Stimulated activated naive B cell treated with anti-CD40 and anti-IgM and Interleukin-4, amounts not matched to agents 10 μg/mL and 1 μg/mL and 100 μg/mL, for 72 hours (primary cell): ENCODE results near the gene TAF1B.

ENCODE experiments used
- ATAC-seq, 2 donors: fragments of 150-1000 bp; cut with Tn5 transposase; replicated peaks; 2 replicates each; pipeline ENCODE4 v1.10.0; 2021; ENCODE audit warnings: moderate library complexity in 1 of 2
- DNase-seq: peaks from one replicate; pipeline ENCODE4 v3.0.0; 2021
- H3K27ac Mint-ChIP-seq: one replicate; pipeline ENCODE4 v1.8.0; 2022; ENCODE audit warnings: mild to moderate bottlenecking, mixed read lengths
- H3K27me3 Mint-ChIP-seq, 2 donors: one replicate each; pipeline ENCODE4 v1.8.0; 2022; ENCODE audit warnings: mixed read lengths in 2 of 2
- H3K36me3 Mint-ChIP-seq, 2 donors: one replicate each; pipeline ENCODE4 v1.8.0; 2022; ENCODE audit warnings: mixed read lengths in 2 of 2, mild to moderate bottlenecking in 1 of 2
- H3K4me1 Mint-ChIP-seq, 2 donors: one replicate each; pipeline ENCODE4 v1.8.0; 2022; ENCODE audit warnings: mixed read lengths in 2 of 2, mild to moderate bottlenecking in 1 of 2
- H3K4me3 Mint-ChIP-seq, 2 donors: one replicate each; pipeline ENCODE4 v1.8.0; 2022; ENCODE audit warnings: mild to moderate bottlenecking in 2 of 2, mixed read lengths in 2 of 2, moderate library complexity in 1 of 2
- H3K9me3 Mint-ChIP-seq, 2 donors: one replicate each; pipeline ENCODE4 v1.8.0; 2022; ENCODE audit warnings: mixed read lengths in 2 of 2, mild to moderate bottlenecking in 1 of 2

Gene TAF1B

DNA sequence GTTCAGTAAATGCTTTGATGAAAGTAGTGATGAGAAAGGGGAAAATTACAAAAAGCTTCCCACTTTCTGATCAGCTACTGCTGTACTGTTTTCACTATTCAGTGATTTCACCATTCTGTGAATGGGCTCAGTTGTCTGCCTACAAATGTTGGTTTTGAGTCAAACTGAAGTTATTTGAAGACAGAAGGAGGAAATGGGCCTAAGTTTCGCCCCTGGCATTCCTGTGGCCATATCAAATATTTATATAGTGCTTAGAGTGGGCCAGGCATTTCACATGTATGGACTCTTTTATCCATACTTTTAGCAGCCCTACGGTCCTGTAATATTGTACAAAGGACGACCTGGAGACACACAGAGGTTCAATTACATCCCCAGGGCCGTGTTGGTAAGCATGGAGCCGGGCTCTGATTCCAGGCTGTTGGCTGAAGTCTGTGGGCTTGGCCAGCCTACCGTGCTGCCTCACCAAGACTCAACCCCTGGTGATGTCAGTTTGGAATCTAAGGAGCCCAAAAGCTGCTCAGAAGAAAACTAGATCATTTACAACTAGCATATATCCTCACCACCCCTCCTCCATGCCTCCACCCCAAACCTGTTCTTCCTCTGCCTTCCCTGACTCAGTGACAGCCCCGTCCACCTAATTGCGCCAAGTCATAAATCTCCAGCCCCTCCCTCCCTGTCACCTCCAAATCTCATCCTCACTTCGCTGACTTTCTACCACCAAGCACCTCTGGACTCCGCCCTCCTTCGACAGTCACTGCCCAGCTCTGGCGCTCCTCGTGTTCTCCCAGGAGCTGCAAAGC, 98.1 kb downstream of the TAF1B start:
- no peak overlapping the region for H3K27ac Mint-ChIP-seq
- ATAC-seq (no peak), DNase-seq (no peak)
- H3K27me3 Mint-ChIP-seq = peaks cover 18 to 26% of the 10 kb centered on the region in 2 donors
- H3K4me1 Mint-ChIP-seq = no peaks in the 10 kb centered on the region
- H3K36me3 Mint-ChIP-seq = peaks cover 3% of the 10 kb centered on the region in 2 donors
- no peaks in the 10 kb centered on the region for H3K9me3 Mint-ChIP-seq
- no peak overlapping the region for H3K4me3 Mint-ChIP-seq

DNA sequence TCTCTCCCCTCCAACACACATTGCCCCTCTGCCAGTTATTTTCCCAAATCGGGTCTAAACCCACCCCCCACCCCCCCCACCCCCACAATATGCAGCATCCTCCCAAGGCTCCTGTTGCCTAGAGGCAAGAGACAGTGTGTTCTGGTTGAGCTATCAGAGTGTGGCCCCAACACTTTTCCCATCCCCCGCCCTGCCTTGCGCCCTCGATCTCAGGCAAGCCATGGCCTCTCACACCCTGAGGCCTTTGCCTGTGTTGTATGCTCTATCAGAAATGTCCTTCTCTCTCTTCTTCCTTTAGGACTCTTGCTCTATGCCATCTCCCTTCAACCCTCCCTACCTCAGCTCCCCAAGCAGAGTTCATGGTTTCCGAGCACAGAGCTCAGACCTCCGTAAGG, 98.7 kb downstream of the TAF1B start:
- DNase-seq (no peak), ATAC-seq (no peak)
- H3K4me1 Mint-ChIP-seq = no peaks in the 10 kb centered on the region
- no peaks in the 10 kb centered on the region for H3K9me3 Mint-ChIP-seq
- H3K27ac Mint-ChIP-seq = no peak overlapping the region
- peaks cover 18 to 29% of the 10 kb centered on the region in 2 donors for H3K27me3 Mint-ChIP-seq
- H3K4me3 Mint-ChIP-seq = no peak overlapping the region
- peaks cover 3% of the 10 kb centered on the region in 2 donors for H3K36me3 Mint-ChIP-seq

DNA sequence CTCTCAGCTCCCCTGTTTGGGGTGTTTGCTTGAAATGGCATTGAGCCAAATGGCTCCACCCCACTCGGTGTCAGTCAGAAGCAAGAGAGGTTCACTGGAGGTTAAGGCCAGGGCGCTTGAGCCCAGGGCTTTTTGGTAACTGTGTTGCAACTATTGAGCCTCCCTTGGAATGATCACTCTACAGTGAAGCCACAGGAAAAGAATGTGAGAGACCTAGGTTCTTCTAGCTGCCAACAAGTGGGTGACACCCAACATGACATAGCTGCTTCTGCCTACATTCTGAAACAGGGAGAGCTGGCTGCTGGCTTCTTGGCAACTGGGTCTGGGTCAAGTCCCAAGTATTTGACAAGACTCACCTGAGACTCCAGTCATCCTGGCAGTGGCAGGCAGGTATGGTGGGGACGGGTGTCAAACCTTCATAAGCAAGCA, 101.1 kb downstream of the TAF1B start:
- H3K27me3 Mint-ChIP-seq = peaks cover 24 to 41% of the 10 kb centered on the region in 2 donors
- H3K9me3 Mint-ChIP-seq = no peaks in the 10 kb centered on the region
- no peak overlapping the region for H3K27ac Mint-ChIP-seq
- H3K4me3 Mint-ChIP-seq = no peak overlapping the region
- H3K4me1 Mint-ChIP-seq = no peaks in the 10 kb centered on the region
- DNase-seq (no peak), ATAC-seq (no peak)
- no peaks in the 10 kb centered on the region for H3K36me3 Mint-ChIP-seq

GRCh38 chr2:9945596-9945995, 102.3 kb downstream of the TAF1B start:
- Mint-ChIP-seq H3K27me3 (peaks cover 33 to 52% of the 10 kb centered on the region in 2 donors), H3K36me3 (no peaks in the 10 kb centered on the region), H3K4me3 (no peak overlapping the region), H3K27ac (no peak overlapping the region), H3K4me1 (peaks cover 2 to 4% of the 10 kb centered on the region in 2 donors), H3K9me3 (no peaks in the 10 kb centered on the region)
- no peak for DNase-seq
- ATAC-seq = no peak

GRCh38 chr2:9946076-9946475, 102.8 kb downstream of the TAF1B start:
- Mint-ChIP-seq H3K27ac (no peak overlapping the region), H3K36me3 (no peaks in the 10 kb centered on the region), H3K9me3 (no peaks in the 10 kb centered on the region), H3K4me3 (no peak overlapping the region), H3K4me1 (peaks cover 2 to 7% of the 10 kb centered on the region in 2 donors), H3K27me3 (peaks cover 30 to 52% of the 10 kb centered on the region in 2 donors)
- ATAC-seq = no peak
- DNase-seq = no peak

DNA sequence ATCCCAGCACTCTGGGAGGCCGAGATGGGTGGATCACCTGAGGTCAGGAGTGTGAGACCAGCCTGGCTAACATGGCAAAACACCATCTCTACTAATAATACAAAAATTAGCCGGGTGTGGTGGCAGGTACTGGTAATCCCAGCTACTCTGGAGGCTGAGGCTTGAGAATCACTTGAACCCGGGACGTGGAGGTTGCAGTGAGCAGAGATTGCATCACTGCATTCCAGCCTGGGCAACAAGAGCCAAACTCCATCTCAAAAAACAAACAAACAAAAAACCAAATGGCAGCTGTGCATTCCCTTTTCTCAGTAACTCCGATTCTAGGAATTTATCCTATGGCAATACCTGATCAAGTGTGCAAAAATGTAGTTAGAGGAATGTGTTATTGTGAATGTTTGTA, 103.5 kb downstream of the TAF1B start:
- peaks cover 29 to 49% of the 10 kb centered on the region in 2 donors for H3K27me3 Mint-ChIP-seq
- peaks cover 2 to 7% of the 10 kb centered on the region in 2 donors for H3K4me1 Mint-ChIP-seq
- H3K9me3 Mint-ChIP-seq = no peaks in the 10 kb centered on the region
- no peak for DNase-seq
- no peak overlapping the region for H3K27ac Mint-ChIP-seq
- H3K4me3 Mint-ChIP-seq = no peak overlapping the region
- no peak for ATAC-seq
- H3K36me3 Mint-ChIP-seq = peaks cover 0 to 2% of the 10 kb centered on the region in 2 donors

DNA sequence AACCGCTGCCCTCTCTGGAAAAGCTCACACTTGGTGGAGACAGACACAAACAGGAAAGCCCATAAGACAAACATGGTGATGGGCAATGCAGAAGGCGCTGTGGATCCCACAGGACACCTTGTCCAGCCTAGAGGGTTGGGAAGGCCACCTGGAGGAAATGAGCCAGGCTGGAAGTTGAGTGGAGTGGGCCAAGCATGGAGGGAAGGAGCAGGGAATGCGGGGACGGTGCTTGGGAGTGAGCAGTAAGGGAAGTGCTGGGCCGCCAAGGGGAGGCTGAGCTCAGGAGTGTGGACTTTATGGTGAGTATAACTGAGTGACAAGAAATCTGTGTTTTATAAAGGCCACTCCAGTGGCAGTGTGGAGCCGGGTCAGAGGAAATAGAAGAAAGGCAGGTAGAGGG, 105.4 kb downstream of the TAF1B start:
- Mint-ChIP-seq H3K4me1 (peaks cover 2 to 17% of the 10 kb centered on the region in 2 donors), H3K36me3 (peaks cover 0 to 2% of the 10 kb centered on the region in 2 donors), H3K27me3 (peaks cover 32 to 55% of the 10 kb centered on the region in 2 donors), H3K4me3 (no peak overlapping the region), H3K27ac (no peak overlapping the region), H3K9me3 (no peaks in the 10 kb centered on the region)
- DNase-seq = no peak
- ATAC-seq = no peak

DNA sequence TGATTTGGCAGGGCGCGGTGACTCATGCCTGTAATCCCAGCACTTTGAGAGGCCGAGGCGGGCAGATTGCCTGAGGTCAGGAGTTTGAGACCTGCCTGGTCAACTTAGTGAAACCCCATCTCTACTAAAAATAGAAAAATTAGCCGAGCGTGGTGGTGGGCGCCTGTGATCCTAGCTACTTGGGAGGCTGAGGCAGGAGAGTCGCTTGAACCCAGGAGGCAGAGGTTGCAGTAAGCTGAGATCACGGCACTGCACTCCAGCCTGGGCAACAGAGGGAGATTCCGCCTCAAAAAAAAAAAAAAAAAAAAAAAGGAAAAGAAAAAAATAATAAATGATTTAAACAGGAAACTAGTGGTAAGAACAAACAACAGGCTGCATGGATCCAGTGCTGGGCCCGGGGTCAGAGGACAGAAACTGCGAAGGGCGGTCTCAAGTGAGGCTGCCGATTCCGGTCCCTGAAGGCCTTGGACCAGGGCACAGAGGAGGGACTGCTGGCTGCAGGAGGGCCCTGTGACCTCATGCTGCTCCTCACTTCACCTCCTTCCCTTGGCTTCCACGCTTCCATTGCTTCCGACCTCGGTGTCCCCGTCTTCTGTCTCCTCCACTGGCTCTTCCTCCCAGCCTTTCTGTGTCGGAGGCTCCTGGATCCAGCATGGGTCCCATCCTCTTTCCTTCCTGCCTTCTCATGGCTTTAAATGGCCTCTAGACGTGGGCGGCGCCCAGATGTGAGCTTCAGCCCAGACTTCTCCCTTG, 106.1 kb downstream of the TAF1B start:
- no peak for DNase-seq
- Mint-ChIP-seq H3K4me1 (peaks cover 2 to 17% of the 10 kb centered on the region in 2 donors), H3K4me3 (peak overlapping the region in 1 of 2 donors; percentile 26), H3K36me3 (peaks cover 0 to 2% of the 10 kb centered on the region in 2 donors), H3K9me3 (no peaks in the 10 kb centered on the region), H3K27me3 (peaks cover 35 to 60% of the 10 kb centered on the region in 2 donors), H3K27ac (no peak overlapping the region)
- ATAC-seq = no peak

DNA sequence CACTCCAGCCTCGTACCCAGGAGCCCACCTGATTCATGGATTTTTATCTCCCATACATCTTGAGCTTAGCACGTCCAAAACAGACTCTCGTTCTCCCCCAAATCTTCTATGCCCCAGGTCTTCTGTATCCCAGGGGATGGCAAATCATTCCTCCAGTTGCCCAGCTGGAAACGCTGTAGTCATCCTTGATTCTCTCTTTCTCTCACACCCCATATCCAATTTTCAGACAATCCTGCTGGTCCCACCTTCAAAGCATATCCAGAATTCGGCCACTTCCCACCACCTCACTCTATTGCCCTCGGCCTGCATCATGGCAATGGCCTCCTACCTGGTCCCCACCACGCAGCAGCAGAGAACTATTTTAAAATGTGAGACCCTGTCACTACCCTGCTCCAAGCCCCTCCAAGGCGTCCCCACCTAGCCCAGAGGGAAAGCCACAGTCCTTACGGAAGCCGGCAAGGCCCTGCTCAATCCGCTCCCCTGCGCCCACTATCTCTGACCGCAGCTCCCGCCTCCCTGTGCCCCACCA, 106.8 kb downstream of the TAF1B start:
- DNase-seq = no peak
- Mint-ChIP-seq H3K4me3 (peak overlapping the region in 1 of 2 donors; percentile 90), H3K4me1 (peaks cover 2 to 17% of the 10 kb centered on the region in 2 donors), H3K9me3 (no peaks in the 10 kb centered on the region), H3K27ac (no peak overlapping the region), H3K36me3 (peaks cover 0 to 2% of the 10 kb centered on the region in 2 donors), H3K27me3 (peaks cover 38 to 60% of the 10 kb centered on the region in 2 donors)
- no peak for ATAC-seq

- Mint-ChIP-seq H3K9me3 (no peaks in the 10 kb centered on the region), H3K4me3 (peak overlapping the region; percentile 88 to 90), H3K4me1 (peaks cover 2 to 17% of the 10 kb centered on the region in 2 donors), H3K36me3 (peaks cover 0 to 2% of the 10 kb centered on the region in 2 donors), H3K27me3 (peaks cover 38 to 60% of the 10 kb centered on the region in 2 donors), H3K27ac (peak overlapping the region; percentile 83)
- peak; percentile 62 to 69 for ATAC-seq
- peak; percentile 44 for DNase-seq
Observed at GRCh38 chr2:9950521-9951271, 107.4 kb downstream of the TAF1B start.

- ATAC-seq (no peak), DNase-seq (no peak)
- Mint-ChIP-seq H3K27me3 (peaks cover 37 to 58% of the 10 kb centered on the region in 2 donors), H3K36me3 (peaks cover 0 to 2% of the 10 kb centered on the region in 2 donors), H3K4me3 (peak overlapping the region; percentile 88 to 90), H3K9me3 (no peaks in the 10 kb centered on the region), H3K4me1 (peaks cover 2 to 17% of the 10 kb centered on the region in 2 donors), H3K27ac (no peak overlapping the region)
Observed at GRCh38 chr2:9951272-9951521, 107.9 kb downstream of the TAF1B start.

GRCh38 chr2:9951522-9952285, 108.4 kb downstream of the TAF1B start, which contains the start of gene GRHL1:
TSS of gene GRHL1 (plus strand) at chr2:9951693. CDS start at chr2:9951834, 141 bp downstream.
- no peaks in the 10 kb centered on the region for H3K9me3 Mint-ChIP-seq
- peaks cover 2 to 17% of the 10 kb centered on the region in 2 donors for H3K4me1 Mint-ChIP-seq
- H3K27ac Mint-ChIP-seq = peak within 1 kb of the TSS; percentile 83
- DNase-seq (peak; percentile 85), ATAC-seq (peak; percentile 97)
- peak within 1 kb of the TSS; percentile 88 to 90 for H3K4me3 Mint-ChIP-seq
- peaks cover 0 to 2% of the 10 kb centered on the region in 2 donors for H3K36me3 Mint-ChIP-seq
- peaks cover 37 to 53% of the 10 kb centered on the region in 2 donors for H3K27me3 Mint-ChIP-seq

DNA sequence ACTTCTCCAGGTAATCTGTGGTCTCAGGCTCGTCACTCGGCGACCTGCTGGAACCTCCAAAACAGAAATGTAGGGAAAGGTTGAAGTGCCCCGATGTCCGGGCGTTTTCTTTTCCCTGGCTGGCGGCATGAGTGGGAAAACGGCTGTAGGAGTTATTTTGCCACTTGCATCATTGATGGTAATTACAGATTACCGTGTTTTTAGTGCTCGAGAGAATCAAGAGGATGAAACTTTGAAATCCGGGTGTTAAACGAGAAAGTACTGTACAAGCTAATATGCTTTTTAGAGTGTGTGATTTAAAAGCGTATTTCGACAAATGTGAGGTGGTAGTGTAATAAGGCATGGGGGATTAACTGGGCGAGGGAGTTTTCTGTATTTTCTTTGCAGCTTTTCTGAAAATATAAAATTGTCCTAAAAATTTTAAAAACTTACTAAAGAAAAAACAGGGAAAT, 109.0 kb downstream of the TAF1B start:
- peak overlapping the region; percentile 73 to 74 for H3K4me3 Mint-ChIP-seq
- peaks cover 37 to 53% of the 10 kb centered on the region in 2 donors for H3K27me3 Mint-ChIP-seq
- peaks cover 2 to 17% of the 10 kb centered on the region in 2 donors for H3K4me1 Mint-ChIP-seq
- no peaks in the 10 kb centered on the region for H3K9me3 Mint-ChIP-seq
- no peak for DNase-seq
- peaks cover 0 to 2% of the 10 kb centered on the region in 2 donors for H3K36me3 Mint-ChIP-seq
- no peak overlapping the region for H3K27ac Mint-ChIP-seq
- ATAC-seq = no peak
